Measurements from ENCODE around the gene ZNF770.

ZNF770 gene

GRCh38 chr15:34969340-34970097 is 18.6 kb downstream of the ZNF770 start, which contains the start of gene AQR (continued):
- TF ChIP-seq, protein P1, sequence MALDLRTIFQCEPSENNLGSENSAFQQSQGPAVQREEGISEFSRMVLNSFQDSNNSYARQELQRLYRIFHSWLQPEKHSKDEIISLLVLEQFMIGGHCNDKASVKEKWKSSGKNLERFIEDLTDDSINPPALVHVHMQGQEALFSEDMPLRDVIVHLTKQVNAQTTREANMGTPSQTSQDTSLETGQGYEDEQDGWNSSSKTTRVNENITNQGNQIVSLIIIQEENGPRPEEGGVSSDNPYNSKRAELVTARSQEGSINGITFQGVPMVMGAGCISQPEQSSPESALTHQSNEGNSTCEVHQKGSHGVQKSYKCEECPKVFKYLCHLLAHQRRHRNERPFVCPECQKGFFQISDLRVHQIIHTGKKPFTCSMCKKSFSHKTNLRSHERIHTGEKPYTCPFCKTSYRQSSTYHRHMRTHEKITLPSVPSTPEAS (tag by site-specific recombination; IDR thresholded peaks at IDR 0.05) = no peak
- TF ChIP-seq SETDB1 (IDR thresholded peaks at IDR 0.05; ENCODE audit: insufficient read length, low read length) = no peak
- no peak for TF ChIP-seq ZNF341 (tag by site-specific recombination; IDR thresholded peaks at IDR 0.05; ENCODE audit: low read depth)
- TF ChIP-seq ZNF404 (tag by site-specific recombination; IDR thresholded peaks at IDR 0.05) = no peak
- no peak for TF ChIP-seq ZNF670 (tag by site-specific recombination; IDR thresholded peaks at IDR 0.05; ENCODE audit: low read depth)
- peak; percentile 28; the same call in 1 of the 2 replicates for TF ChIP-seq ZBTB8A (tag by site-specific recombination; IDR thresholded peaks at IDR 0.05)
- TF ChIP-seq ZNF169 (tag by site-specific recombination; IDR thresholded peaks at IDR 0.05) = no peak
- TF ChIP-seq ZNF623 (tag by site-specific recombination; IDR thresholded peaks at IDR 0.05) = peak; percentile 14; the same call in 1 of the 2 replicates
- TF ChIP-seq ZNF473 (tag by site-specific recombination; IDR thresholded peaks at IDR 0.05) = no peak
- no peak for TF ChIP-seq ZSCAN18 (tag by site-specific recombination; IDR thresholded peaks at IDR 0.05)
- TF ChIP-seq KLF9 (tag by site-specific recombination; IDR thresholded peaks at IDR 0.05; ENCODE audit: low read depth) = no peak
- TF ChIP-seq ZIC2 (tag by site-specific recombination; IDR thresholded peaks at IDR 0.05) = no peak
- TF ChIP-seq ZNF366 (tag by site-specific recombination; conservative IDR thresholded peaks at IDR 0.05) = no peak
- peak; percentile 34; the same call in 1 of the 2 replicates for TF ChIP-seq ZNF654 (tag by site-specific recombination; IDR thresholded peaks at IDR 0.05; ENCODE audit: low read depth)
- TF ChIP-seq ZNF302 (tag by site-specific recombination; IDR thresholded peaks at IDR 0.05; ENCODE audit: low read depth) = no peak
- TF ChIP-seq KLF8 (tag by site-specific recombination; IDR thresholded peaks at IDR 0.05) = 0 out of 2 replicates have a peak, but pooled peaks have one; percentile 58
- no peak; the same call in 1 of the 2 replicates for TF ChIP-seq ZBTB48 (tag by site-specific recombination; IDR thresholded peaks at IDR 0.05)
- no peak for TF ChIP-seq GLIS1 (tag by site-specific recombination; IDR thresholded peaks at IDR 0.05)
- TF ChIP-seq ZNF707 (tag by site-specific recombination; IDR thresholded peaks at IDR 0.05) = no peak
- no peak for TF ChIP-seq ZSCAN23 (tag by site-specific recombination; IDR thresholded peaks at IDR 0.05)
- TF ChIP-seq ZNF645 (tag by site-specific recombination; IDR thresholded peaks at IDR 0.05) = no peak
- no peak for TF ChIP-seq ZNF112 (tag by site-specific recombination; IDR thresholded peaks at IDR 0.05)
- TF ChIP-seq, protein P2, sequence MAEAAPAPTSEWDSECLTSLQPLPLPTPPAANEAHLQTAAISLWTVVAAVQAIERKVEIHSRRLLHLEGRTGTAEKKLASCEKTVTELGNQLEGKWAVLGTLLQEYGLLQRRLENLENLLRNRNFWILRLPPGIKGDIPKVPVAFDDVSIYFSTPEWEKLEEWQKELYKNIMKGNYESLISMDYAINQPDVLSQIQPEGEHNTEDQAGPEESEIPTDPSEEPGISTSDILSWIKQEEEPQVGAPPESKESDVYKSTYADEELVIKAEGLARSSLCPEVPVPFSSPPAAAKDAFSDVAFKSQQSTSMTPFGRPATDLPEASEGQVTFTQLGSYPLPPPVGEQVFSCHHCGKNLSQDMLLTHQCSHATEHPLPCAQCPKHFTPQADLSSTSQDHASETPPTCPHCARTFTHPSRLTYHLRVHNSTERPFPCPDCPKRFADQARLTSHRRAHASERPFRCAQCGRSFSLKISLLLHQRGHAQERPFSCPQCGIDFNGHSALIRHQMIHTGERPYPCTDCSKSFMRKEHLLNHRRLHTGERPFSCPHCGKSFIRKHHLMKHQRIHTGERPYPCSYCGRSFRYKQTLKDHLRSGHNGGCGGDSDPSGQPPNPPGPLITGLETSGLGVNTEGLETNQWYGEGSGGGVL (tag by site-specific recombination; IDR thresholded peaks at IDR 0.05) = no peak
- TF ChIP-seq PRDM1 (tag by site-specific recombination; IDR thresholded peaks at IDR 0.05) = no peak
- TF ChIP-seq HIC1 (tag by site-specific recombination; IDR thresholded peaks at IDR 0.05) = no peak
- no peak for TF ChIP-seq ZNF114 (tag by site-specific recombination; IDR thresholded peaks at IDR 0.05)
- TF ChIP-seq KLF10 (tag by site-specific recombination; IDR thresholded peaks at IDR 0.05) = no peak
- TF ChIP-seq ZBTB1 (tag by site-specific recombination; IDR thresholded peaks at IDR 0.05) = no peak
- TF ChIP-seq, protein P3, sequence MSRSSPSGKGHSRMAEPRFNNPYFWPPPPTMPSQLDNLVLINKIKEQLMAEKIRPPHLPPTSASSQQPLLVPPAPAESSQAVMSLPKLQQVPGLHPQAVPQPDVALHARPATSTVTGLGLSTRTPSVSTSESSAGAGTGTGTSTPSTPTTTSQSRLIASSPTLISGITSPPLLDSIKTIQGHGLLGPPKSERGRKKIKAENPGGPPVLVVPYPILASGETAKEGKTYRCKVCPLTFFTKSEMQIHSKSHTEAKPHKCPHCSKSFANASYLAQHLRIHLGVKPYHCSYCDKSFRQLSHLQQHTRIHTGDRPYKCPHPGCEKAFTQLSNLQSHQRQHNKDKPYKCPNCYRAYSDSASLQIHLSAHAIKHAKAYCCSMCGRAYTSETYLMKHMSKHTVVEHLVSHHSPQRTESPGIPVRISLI (tag by site-specific recombination; IDR thresholded peaks at IDR 0.05) = peak; percentile 62; the same call in 1 of the 2 replicates
- no peak for TF ChIP-seq ZNF350 (tag by site-specific recombination; IDR thresholded peaks at IDR 0.05)
- 0 out of 2 replicates have a peak, but pooled peaks have one; percentile 58 for TF ChIP-seq ZFP37 (tag by site-specific recombination; IDR thresholded peaks at IDR 0.05)
- TF ChIP-seq ZNF701 (tag by site-specific recombination; IDR thresholded peaks at IDR 0.05) = no peak
- peak; percentile 64; the same call in 1 of the 2 replicates for TF ChIP-seq ZBTB17 (tag by site-specific recombination; IDR thresholded peaks at IDR 0.05)
